H1 (cell line): ENCODE measurements around the gene HAO1. TPM values are rescaled to one million over a fixed set of nuclear protein-coding genes. Genes with fewer than 3 reads are reported as not detected.

ENCODE experiments used
- CTCF ChIA-PET: fragments of 300-600 bp; sonication (Branson Sonifier 250); formaldehyde crosslinking; loops from one replicate; lab custom pipeline; 2021; ENCODE audit not compliant: partially characterized antibody; lab: Charles Lee
- POLR2A ChIA-PET: fragments of 300-600 bp; sonication (Branson Sonifier 250); formaldehyde crosslinking; loops from one replicate; lab custom pipeline; 2021; ENCODE audit warnings: inconsistent platforms; ENCODE audit not compliant: partially characterized antibody; lab: Charles Lee
- DNase-seq, 2 experiments: peaks; one replicate each; pipeline versions ENCODE4 v3.0.0 to v3.0.0-alpha.2; 2010 to 2022; ENCODE audit warnings: low spot score in 2 of 2, low read depth in 1 of 2, mixed read lengths in 1 of 2
- FAIRE-seq: peaks from 2 replicates; lab custom pipeline; 2011; peaks lifted over from hg19 to GRCh38; lab: Jason Lieb, UNC
- H2AFZ ChIP-seq: 2 replicates; pipeline ENCODE4 v1.8.1; 2012; ENCODE audit warnings: low read length, inconsistent platforms
- H2AK5ac ChIP-seq: 2 replicates; pipeline ENCODE4 v1.6.1; 2013; ENCODE audit warnings: low read depth, low read length
- H2BK120ac ChIP-seq: replicated peaks from 2 replicates; pipeline ENCODE3; 2013; ENCODE audit warnings: low read depth, low read length, inconsistent platforms
- H2BK12ac ChIP-seq: 2 replicates; pipeline ENCODE4 v1.6.1; 2013; ENCODE audit warnings: low read depth, low read length
- H2BK15ac ChIP-seq: 2 replicates; pipeline ENCODE4 v1.6.1; 2013; ENCODE audit warnings: low read length
- H2BK20ac ChIP-seq: 2 replicates; pipeline ENCODE4 v1.6.1; 2013; ENCODE audit warnings: low read length
- H2BK5ac ChIP-seq: 2 replicates; pipeline ENCODE4 v1.6.1; 2013; ENCODE audit warnings: low read depth, low read length
- H3K14ac ChIP-seq: 2 replicates; pipeline ENCODE4 v1.6.1; 2013; ENCODE audit warnings: inconsistent platforms; ENCODE audit not compliant: insufficient read length
- H3K18ac ChIP-seq: 2 replicates; pipeline ENCODE4 v1.6.1; 2013; ENCODE audit warnings: low read length; ENCODE audit errors: extremely low read depth
- H3K23ac ChIP-seq: 2 replicates; pipeline ENCODE4 v1.6.1; 2013; ENCODE audit warnings: inconsistent platforms; ENCODE audit not compliant: insufficient read length
- H3K23me2 ChIP-seq: 2 replicates; pipeline ENCODE4 v1.6.1; 2013; ENCODE audit warnings: low read depth, low read length
- H3K27ac ChIP-seq: 2 replicates; pipeline ENCODE4 v1.6.1; 2011; ENCODE audit warnings: low read depth, low read length, inconsistent platforms
- H3K27me3 ChIP-seq, 4 experiments: replicated peaks in 1 of 4; 1 replicate in 1 of 4; 2 replicates in 3 of 4; pipeline versions ENCODE4 v1.6.1 to v1.8.1; 2011 to 2013; ENCODE audit warnings: low read length in 3 of 4, mild to moderate bottlenecking in 3 of 4, inconsistent platforms in 2 of 4, mixed read lengths in 2 of 4, moderate library complexity in 1 of 4; ENCODE audit not compliant: control insufficient read depth in 3 of 4, insufficient read depth in 3 of 4; ENCODE audit errors: extremely low read depth in 1 of 4
- H3K36me3 ChIP-seq, 4 experiments: 2 replicates each; pipeline versions ENCODE4 v1.6.1 to v1.8.1; 2011 to 2013; ENCODE audit warnings: mild to moderate bottlenecking in 4 of 4, low read length in 3 of 4, moderate library complexity in 2 of 4, control low read depth in 1 of 4, inconsistent platforms in 1 of 4; ENCODE audit not compliant: insufficient read depth in 4 of 4, control insufficient read depth in 2 of 4
- H3K4ac ChIP-seq: replicated peaks from 2 replicates; pipeline ENCODE3; 2013; ENCODE audit warnings: low read length, low read depth, mixed read lengths, inconsistent platforms; ENCODE audit not compliant: insufficient read length
- H3K4me1 ChIP-seq, 4 experiments: replicated peaks in 1 of 4; 1 replicate in 1 of 4; 2 replicates in 3 of 4; pipeline versions ENCODE4 v1.6.1 to v1.8.1; 2011 to 2013; ENCODE audit warnings: low read length in 3 of 4, inconsistent platforms in 2 of 4, mixed read lengths in 1 of 4; ENCODE audit not compliant: insufficient read depth in 4 of 4, control insufficient read depth in 3 of 4
- H3K4me2 ChIP-seq, 2 experiments: 2 replicates each; pipeline versions ENCODE4 v1.6.1 to v1.8.1; 2011 to 2013; ENCODE audit warnings: low read depth in 2 of 2, low read length in 2 of 2, control low read depth in 1 of 2, inconsistent platforms in 1 of 2, mild to moderate bottlenecking in 1 of 2; ENCODE audit not compliant: insufficient read depth in 1 of 2
- H3K4me3 ChIP-seq, 4 experiments: fragments of 200-600, 300-600 bp in 1 of 4; sonication (generic), shearing (Covaris generic), sonication (Bioruptor Twin) in 1 of 4; 2 replicates each; pipeline versions ENCODE4 v1.5.1 to v1.8.1; 2011 to 2016; ENCODE audit warnings: low read length in 4 of 4, low read depth in 3 of 4, control low read depth in 2 of 4, inconsistent platforms in 2 of 4, mild to moderate bottlenecking in 2 of 4, mixed read lengths in 1 of 4, moderate library complexity in 1 of 4; ENCODE audit not compliant: insufficient read depth in 2 of 4; ENCODE audit errors: extremely low read depth in 1 of 4
- H3K56ac ChIP-seq: replicated peaks from 2 replicates; pipeline ENCODE3; 2013; ENCODE audit warnings: low read depth, mild to moderate bottlenecking, mixed read lengths, low read length, inconsistent platforms; ENCODE audit not compliant: insufficient read length
- H3K79me1 ChIP-seq: 2 replicates; pipeline ENCODE4 v1.6.1; 2013; ENCODE audit warnings: low read depth, low read length, control low read depth
- H3K79me2 ChIP-seq, 2 experiments: 2 replicates each; pipeline versions ENCODE4 v1.6.1 to v1.8.1; 2012 to 2013; ENCODE audit warnings: low read length in 2 of 2, mild to moderate bottlenecking in 2 of 2, inconsistent platforms in 1 of 2; ENCODE audit not compliant: insufficient read depth in 2 of 2, control insufficient read depth in 1 of 2
- H3K9ac ChIP-seq, 4 experiments: replicated peaks in 1 of 4; 1 replicate in 1 of 4; 2 replicates in 3 of 4; pipeline versions ENCODE4 v1.6.1 to v1.8.1; 2011 to 2013; ENCODE audit warnings: low read depth in 3 of 4, low read length in 3 of 4, control low read depth in 2 of 4, mild to moderate bottlenecking in 2 of 4, moderate library complexity in 2 of 4, inconsistent platforms in 1 of 4; ENCODE audit errors: extremely low read depth in 1 of 4
- H3K9me3 ChIP-seq, 2 experiments: 2 replicates each; pipeline versions ENCODE4 v1.6.1 to v1.8.1; 2012 to 2013; ENCODE audit warnings: mild to moderate bottlenecking in 2 of 2, moderate library complexity in 2 of 2, control low read depth in 1 of 2, inconsistent platforms in 1 of 2, low read depth in 1 of 2, low read length in 1 of 2, mixed read lengths in 1 of 2; ENCODE audit not compliant: insufficient read depth in 2 of 2
- H4K20me1 ChIP-seq, 2 experiments: replicated peaks in 1 of 2; 2 replicates each; pipeline versions ENCODE3 to v1.8.1; 2011 to 2013; ENCODE audit warnings: inconsistent platforms in 2 of 2, low read length in 2 of 2, mild to moderate bottlenecking in 1 of 2; ENCODE audit not compliant: insufficient read depth in 2 of 2, control insufficient read depth in 1 of 2
- H4K5ac ChIP-seq: 2 replicates; pipeline ENCODE4 v1.6.1; 2013; ENCODE audit warnings: low read length, low read depth, mixed read lengths, inconsistent platforms; ENCODE audit not compliant: insufficient read length
- H4K8ac ChIP-seq: 2 replicates; pipeline ENCODE4 v1.8.0; 2013; ENCODE audit warnings: mild to moderate bottlenecking, moderate library complexity, low read length, inconsistent platforms; ENCODE audit not compliant: insufficient read depth; ENCODE audit errors: extremely low read depth
- H4K91ac ChIP-seq: replicated peaks from 2 replicates; pipeline ENCODE3; 2013; ENCODE audit warnings: low read length, mixed read lengths, inconsistent platforms; ENCODE audit not compliant: insufficient read length
- ASH2L ChIP-seq: fragments of 200-600, 300-600 bp; sonication (generic); IDR thresholded peaks from one replicate; pipeline ENCODE4 v1.7.1; 2017; ENCODE audit warnings: low read length
- ATF2 ChIP-seq: IDR thresholded peaks from 2 replicates; pipeline ENCODE4 v1.6.1; 2012; ENCODE audit warnings: low read length, inconsistent platforms
- E2F6 ChIP-seq: IDR thresholded peaks from 2 replicates; pipeline ENCODE4 v1.6.1; 2012; ENCODE audit warnings: inconsistent platforms
- JUND ChIP-seq: IDR thresholded peaks from 2 replicates; pipeline ENCODE4 v1.6.1; 2011; ENCODE audit warnings: mild to moderate bottlenecking, improper control_type of control experiment, low read length
- KDM1A ChIP-seq: fragments of 200-600, 300-600 bp; sonication (generic); IDR thresholded peaks from 2 replicates; pipeline ENCODE4 v1.7.1; 2016; ENCODE audit warnings: mild to moderate bottlenecking, low read length, borderline replicate concordance
- MAFK ChIP-seq: IDR thresholded peaks from 2 replicates; pipeline ENCODE4 v1.6.1; 2012; ENCODE audit warnings: low read depth, mild to moderate bottlenecking, improper control_type of control experiment, low read length
- NRF1 ChIP-seq: IDR thresholded peaks from 2 replicates; pipeline ENCODE4 v1.6.1; 2011; ENCODE audit warnings: mild to moderate bottlenecking, low read depth, low read length, improper control_type of control experiment
- POLR2A ChIP-seq, 2 experiments: IDR thresholded peaks; 1 replicate in 1 of 2; 2 replicates in 1 of 2; pipeline ENCODE4 v1.6.1; 2011; ENCODE audit warnings: low read depth in 2 of 2, low read length in 2 of 2, mild to moderate bottlenecking in 2 of 2; ENCODE audit errors: control extremely low read depth in 1 of 2
- SAP30 ChIP-seq: fragments of 300-600 bp; sonication (generic); IDR thresholded peaks from 2 replicates; pipeline ENCODE4 v1.7.1; 2012; ENCODE audit warnings: low read length, moderate library complexity, mild to moderate bottlenecking, inconsistent platforms; ENCODE audit not compliant: insufficient read depth, insufficient replicate concordance
- SIX5 ChIP-seq: IDR thresholded peaks from 2 replicates; pipeline ENCODE4 v1.6.1; 2011; ENCODE audit warnings: mild to moderate bottlenecking, low read depth, low read length
- SRF ChIP-seq: IDR thresholded peaks from 2 replicates; pipeline ENCODE4 v1.6.1; 2011; ENCODE audit warnings: mild to moderate bottlenecking, low read depth, low read length, moderate library complexity
- TAF7 ChIP-seq: optimal IDR thresholded peaks from 2 replicates; pipeline ENCODE3; 2011; ENCODE audit warnings: low read depth, mild to moderate bottlenecking, inconsistent platforms, low read length, moderate library complexity, borderline replicate concordance
- TCF12 ChIP-seq: IDR thresholded peaks from 2 replicates; pipeline ENCODE4 v1.6.1; 2011; ENCODE audit warnings: low read depth, mild to moderate bottlenecking, low read length
- WGBS, 2 experiments: shearing (Covaris generic) in 1 of 2; methylation state at CpG; one replicate each; pipeline versions ENCODE4 v1.1.6 to v1.1.7; 2013 to 2015; ENCODE audit warnings: low lambda C conversion rate in 2 of 2, mixed read lengths in 2 of 2, inconsistent platforms in 1 of 2, low coverage in 1 of 2, missing lambda C conversion rate in 1 of 2; ENCODE audit not compliant: insufficient replicate concordance in 2 of 2, insufficient coverage in 1 of 2, insufficient read length in 1 of 2; ENCODE audit errors: extremely low coverage in 1 of 2, missing lambda C conversion rate in 1 of 2; 5-methylcytosine and 5-hydroxymethylcytosine counted together
- polyA plus RNA-seq, 7 experiments: library from polyadenylated mRNA; depleted of rRNA in 3 of 7; stranded (reverse) in 5 of 7; unstranded in 2 of 7; fragments of >200 nt in 5 of 7; fragments of 200-250 nt in 2 of 7; gene quantifications; 1 replicate in 5 of 7; 2 replicates in 1 of 7; 4 replicates in 1 of 7; pipeline versions ENCODE4 v1.2.1 to v1.2.3, GENCODE V29; 2011 to 2013; ENCODE audit warnings: missing spikeins in 2 of 7, mixed read lengths in 2 of 7
- total RNA-seq: library from RNA; stranded (reverse); fragmentation: NEBNext Ultra II Directional; extraction: Animal tissue kit (Norgen Biotek cat#: 25700); gene quantifications from 2 replicates; pipeline ENCODE4 v1.2.1, GENCODE V29; 2021

The HAO1 gene
- total and polyA plus RNA-seq, 2 of the 8 experiments (the other 6 are each of a cell fraction or from before 2014, with no cell fraction given), result not detected

GRCh38 chr20:7939663-7940062 is 595 bp downstream of the HAO1 start:
- no peak overlapping the region for H2BK120ac ChIP-seq
- H3K23me2 ChIP-seq, result peaks cover 2% of the 10 kb centered on the region; the same call in 1 of the 2 replicates
- CTCF ChIA-PET, result interaction anchor here (3.8 to 5.9 kb wide), 2 partner anchors 49 to 782 kb away, joined by 38 to 40 read pairs; no protein-coding TSS in a partner anchor
- no peak overlapping the region for H3K23ac ChIP-seq
- no peak overlapping the region for H3K18ac ChIP-seq
- no peak overlapping the region for H2AFZ ChIP-seq
- H4K5ac ChIP-seq, result no peak overlapping the region
- H2BK15ac ChIP-seq, result no peak overlapping the region
- POLR2A ChIA-PET, result no interaction called here
- H2BK5ac ChIP-seq, result no peak overlapping the region
- H3K4me1 ChIP-seq, result no peaks in the 10 kb centered on the region
- no peak overlapping the region for H3K14ac ChIP-seq
- H2BK12ac ChIP-seq, result no peak overlapping the region
- H3K27me3 ChIP-seq, result no peaks in the 10 kb centered on the region
- no peak overlapping the region for H3K4ac ChIP-seq
- no peak overlapping the region for H3K56ac ChIP-seq
- no peak for FAIRE-seq
- no peak overlapping the region for H3K27ac ChIP-seq
- no peaks in the 10 kb centered on the region for H3K79me2 ChIP-seq
- H4K91ac ChIP-seq, result no peak overlapping the region
- H2BK20ac ChIP-seq, result no peak overlapping the region
- TF ChIP-seq MAFK, result no peak
- TF ChIP-seq SAP30, result no peak
- TF ChIP-seq POLR2A (IDR thresholded peaks at IDR 0.05; ENCODE audit: control extremely low read depth in 1 of 2, low read depth in 2 of 2, low read length in 2 of 2), result no peak
- no peak for TF ChIP-seq JUND
- no peak for TF ChIP-seq NRF1
- no peak for TF ChIP-seq TCF12
- no peak for TF ChIP-seq ATF2
- no peak for TF ChIP-seq TAF7
- TF ChIP-seq KDM1A, result no peak
- TF ChIP-seq ASH2L, result no peak
- no peak for TF ChIP-seq SRF
- TF ChIP-seq SIX5, result no peak
- TF ChIP-seq E2F6, result no peak
- peaks cover 6 to 17% of the 10 kb centered on the region in 2 experiments for H3K9me3 ChIP-seq
- H3K9ac ChIP-seq, result no peak overlapping the region
- no peak overlapping the region for H4K8ac ChIP-seq
- H3K36me3 ChIP-seq, result no peaks in the 10 kb centered on the region; a peak in 1 of 8 replicates
- H3K4me2 ChIP-seq, result no peak overlapping the region
- no peak overlapping the region for H3K4me3 ChIP-seq
- DNase-seq, result no peak
- WGBS, 2 experiments, result 89% methylated on average over 4 of the region's 4 CpGs; no CpG with 5 or more reads in 1 of the 2 experiments
- no peaks in the 10 kb centered on the region for H3K79me1 ChIP-seq
- no peak overlapping the region for H2AK5ac ChIP-seq
- no peaks in the 10 kb centered on the region for H4K20me1 ChIP-seq
